Measurements from ENCODE around the gene SLC7A6.

SLC7A6 gene

DNA sequence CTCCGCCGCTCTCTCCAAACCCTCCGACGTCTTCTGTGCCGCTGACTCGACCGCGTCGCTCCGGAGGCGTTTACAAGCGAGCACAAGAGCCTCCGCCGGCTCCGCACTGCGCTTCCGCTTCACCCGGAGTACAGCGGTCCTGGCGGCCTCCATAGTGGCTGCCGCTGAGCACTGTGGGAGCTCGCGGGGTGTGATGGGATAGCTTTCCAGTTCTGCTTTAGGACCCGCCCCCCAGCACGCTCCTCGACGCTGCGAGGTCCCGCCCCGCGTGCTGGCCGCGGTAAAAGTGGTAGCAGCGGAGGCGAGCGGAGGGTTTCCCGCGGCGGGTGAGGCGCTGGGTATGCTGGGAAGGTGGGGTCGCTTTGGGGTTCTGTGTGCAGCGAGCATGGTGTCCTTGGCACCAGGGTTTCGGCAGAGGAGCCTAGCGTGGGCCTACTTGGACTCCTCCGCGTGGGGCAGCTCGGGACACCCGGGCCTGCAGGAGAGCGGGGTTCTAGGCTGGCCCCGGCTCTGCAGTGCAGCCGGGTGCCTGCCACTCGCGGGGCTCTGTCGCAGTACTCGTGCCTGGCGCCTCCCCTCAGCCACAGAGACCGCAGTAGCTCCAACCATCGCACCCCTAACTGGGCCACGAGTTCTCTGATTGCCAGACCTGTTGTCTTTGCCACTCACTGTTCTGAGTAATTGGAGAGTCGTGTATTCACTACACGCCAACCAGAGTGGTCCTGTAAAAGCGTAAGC, 46.6 kb downstream of the SLC7A6 start, which contains the start of the genes PRMT7 and SLC7A6OS:
TSS of gene PRMT7 (plus strand) at position 246 of the 738 bp plus-strand sequence. CDS start 4,961 bp downstream, outside the sequence.
TSS of gene SLC7A6OS (minus strand) at position 173 of the 738 bp plus-strand sequence. CDS start at position 153, 20 bp downstream.
- DNase-seq, result peak; percentile 92

DNA sequence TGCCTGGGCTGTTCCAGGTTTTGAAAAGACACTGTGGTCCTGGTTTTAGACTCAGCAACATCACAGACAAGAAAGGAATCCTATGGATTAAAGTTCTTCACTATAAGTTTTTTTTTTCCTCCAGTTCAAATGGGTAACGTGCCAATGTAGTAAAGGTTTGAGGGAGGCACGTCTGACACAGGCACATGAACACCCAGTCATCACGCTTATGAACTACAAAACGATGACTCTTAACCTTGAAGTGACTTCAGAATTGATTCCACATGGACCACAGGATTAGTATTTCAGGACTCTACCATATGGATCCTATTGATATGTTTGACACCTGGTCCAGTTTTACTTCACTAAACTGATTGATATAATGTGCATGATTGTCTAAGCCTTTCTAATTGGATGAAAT, 48.8 kb downstream of the SLC7A6 start:
- no peak for DNase-seq

DNA sequence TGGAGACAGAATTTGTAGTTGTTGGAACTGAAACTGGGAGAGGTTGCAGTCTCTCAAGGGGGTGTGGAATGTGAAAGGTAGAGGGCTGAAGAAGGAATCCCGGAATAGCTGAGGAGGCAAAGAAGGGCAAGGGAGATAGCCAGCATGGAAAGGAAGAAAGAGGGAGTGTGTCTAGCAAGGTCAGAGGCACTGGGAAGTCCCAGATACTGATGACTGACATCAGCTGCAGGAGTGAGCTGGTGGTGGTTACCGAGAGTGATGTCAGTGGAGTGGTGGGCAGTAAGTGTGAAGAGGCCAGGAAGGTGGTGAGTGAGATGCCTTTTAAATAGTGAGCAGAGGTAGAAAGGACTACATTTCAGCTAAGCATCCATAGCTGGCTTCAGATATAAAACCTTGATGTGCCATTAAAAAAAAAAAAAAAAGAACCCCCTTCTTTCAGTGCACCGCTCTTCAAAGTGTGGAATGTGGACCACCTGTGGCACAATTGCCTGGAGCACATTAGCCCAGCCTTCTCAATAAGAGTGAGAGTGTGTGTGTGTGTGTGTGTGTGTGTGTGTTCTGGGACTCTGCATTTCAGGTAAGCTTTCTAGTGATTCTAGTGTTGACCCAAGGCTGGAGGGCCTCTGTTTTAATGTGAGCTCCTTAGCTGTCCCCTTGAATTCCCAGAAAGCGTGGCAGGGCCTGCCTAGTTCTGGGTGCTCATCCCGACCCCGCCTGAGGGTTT, 55.0 kb downstream of the SLC7A6 start:
- no peak for DNase-seq

DNA sequence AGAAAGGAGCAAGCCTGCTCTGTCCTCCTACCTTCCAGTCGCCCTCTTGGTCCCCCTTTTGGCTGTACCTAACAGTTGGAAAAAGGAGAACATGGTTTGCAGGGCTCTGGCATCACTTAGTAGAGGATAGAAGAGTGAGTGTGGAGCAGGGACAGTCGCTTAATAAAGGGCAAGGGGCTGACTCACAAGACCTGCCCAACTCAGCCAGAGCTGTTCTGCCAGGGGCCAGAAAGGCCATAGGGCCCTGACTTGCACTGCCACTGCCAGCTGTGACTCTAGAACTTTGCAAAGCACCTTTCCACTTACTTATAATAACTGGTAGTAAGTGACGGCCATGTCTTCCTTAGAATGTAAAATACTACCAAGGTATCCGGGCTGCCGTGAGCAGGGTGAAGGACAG, 60.0 kb downstream of the SLC7A6 start:
- DNase-seq, result no peak

DNA sequence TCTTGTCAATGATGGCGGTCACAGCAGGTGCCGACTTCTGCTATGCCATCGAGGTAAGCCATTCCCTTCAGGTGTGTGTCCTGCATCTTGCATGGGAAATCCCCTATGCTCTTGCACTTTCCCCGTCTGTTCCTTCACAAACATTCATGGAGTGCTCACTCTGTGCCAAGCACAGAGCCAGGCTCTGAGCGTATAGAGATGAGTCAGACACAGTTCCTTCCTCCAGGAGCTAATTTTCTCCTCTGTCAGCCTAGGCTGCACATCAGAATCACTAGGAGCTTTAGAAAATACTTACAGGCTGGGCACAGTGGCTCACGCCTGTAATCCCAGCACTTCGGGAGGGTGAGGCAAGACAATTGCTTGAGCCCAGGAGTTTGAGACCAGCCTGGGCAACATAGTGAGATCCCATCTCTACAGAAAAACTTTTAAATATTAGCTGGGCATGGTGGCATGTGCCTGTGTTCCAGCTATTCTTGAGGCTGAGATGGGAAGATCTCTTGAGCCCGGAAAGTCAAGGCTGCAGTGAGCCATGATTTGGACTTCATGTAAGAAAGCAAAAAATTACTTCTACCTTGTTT, 60.5 kb downstream of the SLC7A6 start:
- no peak for DNase-seq

DNA sequence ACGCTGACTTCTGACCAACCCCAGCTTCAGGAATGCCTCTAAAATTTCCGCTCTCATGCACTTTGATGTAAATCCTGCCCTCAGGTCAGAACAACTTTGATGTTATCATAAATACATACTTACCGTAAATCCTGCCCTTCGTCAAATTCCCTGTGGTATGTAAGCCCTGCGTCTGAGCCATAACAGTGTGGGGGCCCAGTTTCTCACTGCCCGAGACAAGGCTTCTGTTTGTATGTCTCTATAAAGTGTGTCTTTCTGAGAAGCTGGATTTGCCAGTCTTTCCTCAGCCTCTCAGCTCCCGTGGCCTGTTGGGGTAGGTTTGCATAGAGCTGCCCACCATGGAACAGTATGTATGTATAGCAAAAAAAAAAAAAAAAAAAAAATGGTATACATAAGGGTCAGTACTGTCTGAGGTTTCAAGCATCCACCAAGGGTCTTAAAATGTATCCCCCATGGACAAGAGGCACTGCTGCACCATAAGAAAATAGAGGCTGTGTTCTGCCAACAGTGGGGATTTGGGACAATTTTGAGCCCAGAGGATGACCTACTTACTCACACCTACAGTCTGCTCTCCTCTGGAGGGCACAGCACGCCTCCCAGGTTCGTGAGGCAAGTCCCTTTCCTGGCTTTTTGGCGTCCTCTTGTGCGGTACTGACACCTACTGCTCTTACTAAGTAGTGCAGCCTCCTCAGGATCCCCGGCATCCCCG, 64.0 kb downstream of the SLC7A6 start:
- DNase-seq, result peak; percentile 79 to 84

DNA sequence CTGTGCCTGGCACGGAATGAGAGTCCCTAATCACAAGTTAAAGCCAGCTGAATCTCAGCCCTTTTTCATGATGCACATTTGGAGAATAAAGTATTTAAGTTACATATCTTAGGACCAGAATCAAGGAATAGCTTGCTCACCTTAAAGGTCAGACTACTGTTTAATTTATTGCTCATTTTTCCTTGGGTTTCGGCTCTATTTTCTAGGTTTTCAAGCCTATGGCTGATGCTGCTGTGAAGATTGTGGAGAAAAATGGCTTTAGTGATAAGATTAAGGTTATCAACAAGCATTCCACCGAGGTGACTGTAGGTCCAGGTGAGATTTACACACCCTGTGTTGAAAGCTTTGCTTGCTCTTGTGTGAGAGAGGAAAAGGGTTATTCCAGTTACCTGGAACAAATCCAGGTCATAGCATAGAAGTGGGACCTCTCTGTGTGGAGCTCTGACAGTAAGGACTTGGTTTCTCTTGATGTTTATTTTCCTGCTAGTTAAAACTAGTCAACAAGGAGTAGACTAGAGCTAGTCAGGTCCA, 64.6 kb downstream of the SLC7A6 start:
- no peak for DNase-seq

DNA sequence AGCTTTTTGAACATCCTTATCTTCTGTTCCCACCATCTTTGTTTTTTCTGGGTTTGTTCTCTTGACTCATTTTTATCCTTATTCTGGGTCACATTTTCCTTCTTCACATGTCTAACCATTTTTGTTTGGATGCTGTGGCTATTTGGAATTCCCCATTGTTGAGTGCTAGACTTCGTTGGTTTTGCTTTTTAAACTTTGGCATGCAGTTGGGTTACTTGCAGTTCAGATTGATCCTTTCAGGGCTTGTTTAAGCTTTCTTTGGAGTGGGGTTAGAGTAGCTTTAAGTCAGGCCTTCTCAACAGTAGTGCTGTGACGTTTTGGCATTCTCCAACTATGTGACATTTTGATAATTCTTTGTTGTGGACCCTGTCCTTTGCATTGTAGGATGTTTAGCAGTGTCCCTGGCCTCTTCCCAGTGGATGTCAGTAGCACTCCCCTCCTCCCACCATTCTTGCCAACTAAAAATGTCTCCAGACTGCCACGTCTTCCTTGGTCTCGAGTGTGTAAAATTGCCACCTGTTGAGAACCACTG, 67.6 kb downstream of the SLC7A6 start:
- no peak for DNase-seq

DNA sequence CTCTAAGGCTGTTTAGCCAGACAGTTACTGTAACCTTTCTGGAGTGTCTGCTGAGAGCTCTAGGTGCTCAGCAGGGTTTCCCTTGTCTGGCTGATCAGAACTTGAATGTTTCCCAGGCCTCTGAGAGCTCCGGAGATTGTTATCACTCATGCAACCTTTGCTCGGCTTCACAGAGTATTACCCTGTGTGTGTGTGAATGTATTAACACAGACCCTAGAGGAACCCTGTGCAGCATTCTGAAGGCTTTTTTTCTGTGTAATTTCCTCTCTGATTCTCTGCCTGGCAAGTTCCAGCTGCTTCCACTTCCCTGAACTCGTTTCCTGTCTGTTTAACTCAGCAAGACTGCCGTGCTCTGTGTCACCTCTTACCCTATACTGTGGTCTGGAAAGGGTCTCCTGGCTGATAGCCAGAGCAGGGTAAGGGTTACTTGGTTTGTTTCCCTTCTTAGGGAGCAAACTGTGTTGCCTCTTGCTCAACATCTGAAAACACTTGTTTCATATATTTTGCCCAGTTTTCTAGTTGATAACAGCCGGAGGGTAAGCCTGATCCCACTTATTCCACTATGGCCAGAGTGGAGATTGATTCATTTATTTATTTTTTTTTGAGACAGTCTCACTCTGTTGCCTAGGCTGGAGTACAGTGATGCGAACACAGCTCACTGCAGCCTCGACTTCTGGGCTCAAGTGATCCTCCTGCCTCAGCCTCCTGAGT, 68.2 kb downstream of the SLC7A6 start:
- peak in 1 of 2 donors; percentile 11 for DNase-seq

DNA sequence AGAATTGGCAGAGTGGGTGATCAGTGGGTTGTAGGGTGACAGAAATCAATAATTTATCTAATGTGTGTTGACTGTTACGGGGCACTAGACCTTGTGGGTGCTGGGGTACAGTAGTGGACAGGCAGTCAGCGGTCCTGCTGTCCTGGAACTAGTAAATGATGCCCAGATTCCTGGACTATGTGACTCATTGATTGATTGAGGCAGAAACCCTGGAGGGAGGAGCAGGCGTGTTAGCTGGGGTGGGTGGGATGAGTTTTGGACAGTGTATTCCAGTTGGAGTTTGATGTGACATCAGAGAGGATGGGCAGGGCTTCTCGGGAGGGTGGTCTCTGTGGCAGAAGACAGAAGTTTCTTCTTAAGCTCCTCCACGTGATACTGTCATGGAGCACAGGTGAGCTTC, 70.8 kb downstream of the SLC7A6 start:
- DNase-seq, result no peak

DNA sequence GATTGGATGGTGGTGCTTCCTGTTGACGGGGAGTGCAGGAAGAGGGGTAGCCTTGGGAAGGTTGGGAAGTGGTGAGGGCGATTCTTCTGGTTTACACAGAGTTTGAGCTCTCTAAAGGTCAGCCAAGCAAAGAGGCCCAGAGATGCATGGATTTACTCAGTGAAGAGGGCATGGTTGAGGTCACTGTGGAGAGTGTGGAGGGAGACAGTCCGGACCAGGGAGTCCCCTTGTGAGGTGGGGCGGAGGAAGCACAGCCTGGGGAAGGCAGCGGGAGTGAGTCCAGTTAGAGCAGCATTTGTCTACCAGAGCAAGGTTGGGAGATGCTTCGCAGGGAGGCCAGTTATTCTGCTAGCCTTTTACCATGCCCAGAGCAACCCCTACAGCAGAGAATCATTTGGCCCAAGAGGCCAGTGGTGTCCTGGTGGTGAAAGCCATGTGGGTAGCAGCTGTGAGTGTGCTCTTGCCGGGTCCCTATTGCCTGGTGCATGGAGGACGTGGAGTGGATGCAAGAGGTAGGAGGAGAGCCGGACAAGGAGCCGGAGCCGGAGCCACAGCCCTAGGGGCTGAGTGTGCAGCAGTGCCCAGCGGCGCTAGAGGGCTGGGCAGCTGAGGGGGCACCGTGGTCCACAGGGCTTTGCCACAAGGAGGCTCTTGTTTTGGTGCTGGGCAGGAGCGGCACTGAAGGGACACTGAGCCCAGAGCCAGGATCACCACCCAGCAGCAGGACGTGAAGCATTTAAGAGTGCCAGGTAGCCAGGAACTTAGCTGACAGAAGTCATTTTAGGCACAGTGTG, 74.2 kb downstream of the SLC7A6 start:
- no peak for DNase-seq

DNA sequence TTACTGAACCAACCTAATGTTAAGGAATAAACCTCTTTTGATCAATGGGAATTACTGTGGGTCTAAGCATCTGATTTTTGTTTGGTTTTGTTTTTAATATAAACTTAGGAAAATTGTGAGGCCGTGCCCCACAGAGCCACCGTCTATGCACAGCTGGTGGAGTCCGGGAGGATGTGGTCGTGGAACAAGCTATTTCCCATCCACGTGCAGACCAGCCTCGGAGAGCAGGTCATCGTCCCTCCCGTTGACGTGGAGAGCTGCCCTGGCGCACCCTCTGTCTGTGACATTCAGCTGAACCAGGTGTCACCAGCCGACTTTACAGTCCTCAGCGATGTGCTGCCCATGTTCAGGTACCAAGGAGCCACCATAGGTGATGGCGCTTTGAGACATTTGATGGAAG, 74.9 kb downstream of the SLC7A6 start:
- DNase-seq, result no peak

DNA sequence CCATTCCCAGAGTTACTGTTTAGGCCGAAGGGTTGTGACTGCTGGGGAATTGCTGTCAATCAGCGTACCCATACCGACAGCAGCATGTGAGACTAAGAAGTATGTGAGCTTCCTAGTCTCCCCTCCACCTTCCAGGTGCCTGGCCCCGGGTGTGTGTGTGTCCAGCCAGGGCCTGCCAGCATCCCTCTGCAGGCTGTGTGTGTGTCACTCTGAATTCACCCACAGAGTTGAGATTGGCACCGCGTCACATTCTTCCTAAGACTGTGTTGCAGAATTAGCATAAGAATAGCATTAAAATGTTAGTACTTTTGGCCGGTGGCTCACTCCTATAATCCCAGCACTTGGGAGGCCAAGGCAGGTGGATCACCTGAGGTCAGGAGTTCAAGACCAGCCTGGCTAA, 78.3 kb downstream of the SLC7A6 start:
- DNase-seq, result no peak

DNA sequence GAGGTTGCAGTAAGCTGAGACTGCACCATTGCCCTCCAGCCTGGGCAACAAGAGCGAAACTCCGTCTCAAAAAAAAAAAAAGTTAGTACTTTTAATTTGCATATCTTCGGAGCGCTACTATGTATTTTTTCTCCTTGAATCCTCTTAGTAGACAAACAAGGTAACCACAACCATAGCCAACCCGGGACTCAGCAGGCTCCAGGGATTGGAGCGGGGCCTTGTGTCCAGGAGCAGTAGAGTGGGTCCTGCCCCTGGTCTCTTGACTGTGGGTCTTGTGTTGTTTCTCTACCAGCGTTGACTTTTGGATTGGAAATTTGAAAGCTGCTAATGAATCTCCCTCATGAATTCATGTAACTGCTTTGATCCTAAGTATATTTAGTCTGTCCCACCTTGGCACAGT, 78.8 kb downstream of the SLC7A6 start:
- no peak for DNase-seq

DNA sequence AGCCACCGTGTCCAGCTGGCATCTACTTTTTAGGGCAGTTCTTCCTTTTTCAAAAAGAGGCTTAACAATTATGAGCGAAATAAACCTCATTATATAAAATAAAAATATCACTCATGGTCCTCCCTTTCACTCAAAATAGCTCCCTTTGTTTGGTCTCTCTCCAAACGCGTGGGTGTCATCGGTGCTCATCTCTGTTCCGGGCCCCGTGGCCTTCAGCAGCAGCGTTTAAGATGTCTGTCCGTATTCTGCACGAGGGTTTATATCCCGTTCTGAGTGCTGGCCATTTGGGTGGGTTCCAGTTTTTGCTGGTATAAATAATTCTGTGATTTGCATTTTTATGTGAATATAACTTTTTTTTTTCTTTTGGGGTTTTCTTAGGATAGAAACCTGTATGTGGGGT, 79.9 kb downstream of the SLC7A6 start:
- no peak for DNase-seq

DNA sequence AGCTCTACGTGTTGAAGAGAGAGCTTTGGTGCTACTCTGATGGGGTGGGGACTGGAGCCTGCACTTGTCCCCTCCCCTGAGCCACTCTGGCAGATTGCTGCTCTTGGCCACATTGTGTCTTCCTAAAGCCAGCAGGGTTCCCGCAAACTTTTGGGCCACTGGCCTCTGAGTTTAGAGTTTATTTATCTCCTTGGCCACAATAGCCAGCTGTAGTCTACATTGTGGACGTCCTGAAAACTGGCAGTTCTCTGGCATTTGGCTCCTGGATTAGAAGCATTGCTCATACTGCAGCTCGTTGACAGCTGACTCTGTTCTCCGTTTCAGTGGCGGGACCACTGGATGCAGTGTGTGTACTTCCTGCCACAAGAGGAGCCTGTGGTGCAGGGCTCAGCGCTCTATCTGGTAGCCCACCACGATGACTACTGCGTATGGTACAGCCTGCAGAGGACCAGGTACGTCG, 81.1 kb downstream of the SLC7A6 start:
- DNase-seq, result no peak

DNA sequence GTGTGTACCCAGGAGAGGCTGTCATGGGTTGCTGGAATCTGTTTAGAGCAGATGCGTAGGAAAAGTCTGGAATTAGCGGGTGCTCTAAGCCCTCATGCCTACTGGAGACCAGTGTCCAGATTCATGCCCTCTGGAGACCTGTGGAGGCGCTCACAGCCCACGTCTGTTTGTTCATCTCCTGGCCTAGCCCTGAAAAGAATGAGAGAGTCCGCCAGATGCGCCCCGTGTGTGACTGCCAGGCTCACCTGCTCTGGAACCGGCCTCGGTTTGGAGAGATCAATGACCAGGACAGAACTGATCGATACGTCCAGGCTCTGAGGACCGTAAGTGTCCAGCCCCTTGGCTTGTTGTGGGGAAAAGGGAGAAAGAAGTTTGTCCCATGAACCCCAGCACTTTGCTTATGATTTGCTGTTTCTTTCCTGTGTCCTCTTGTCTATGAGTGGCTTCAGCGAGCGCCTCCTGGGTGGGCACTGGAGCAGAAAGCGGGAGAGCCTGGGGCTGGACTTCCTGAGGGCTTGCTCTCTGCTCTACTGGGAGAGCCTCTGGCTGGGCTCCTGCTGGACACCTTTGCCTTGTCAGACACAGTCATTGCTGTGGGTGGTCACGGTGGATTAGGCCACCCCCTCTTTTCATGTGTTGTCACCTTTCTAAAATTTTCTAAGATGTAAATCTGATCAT, 81.8 kb downstream of the SLC7A6 start:
- DNase-seq, result no peak

DNA sequence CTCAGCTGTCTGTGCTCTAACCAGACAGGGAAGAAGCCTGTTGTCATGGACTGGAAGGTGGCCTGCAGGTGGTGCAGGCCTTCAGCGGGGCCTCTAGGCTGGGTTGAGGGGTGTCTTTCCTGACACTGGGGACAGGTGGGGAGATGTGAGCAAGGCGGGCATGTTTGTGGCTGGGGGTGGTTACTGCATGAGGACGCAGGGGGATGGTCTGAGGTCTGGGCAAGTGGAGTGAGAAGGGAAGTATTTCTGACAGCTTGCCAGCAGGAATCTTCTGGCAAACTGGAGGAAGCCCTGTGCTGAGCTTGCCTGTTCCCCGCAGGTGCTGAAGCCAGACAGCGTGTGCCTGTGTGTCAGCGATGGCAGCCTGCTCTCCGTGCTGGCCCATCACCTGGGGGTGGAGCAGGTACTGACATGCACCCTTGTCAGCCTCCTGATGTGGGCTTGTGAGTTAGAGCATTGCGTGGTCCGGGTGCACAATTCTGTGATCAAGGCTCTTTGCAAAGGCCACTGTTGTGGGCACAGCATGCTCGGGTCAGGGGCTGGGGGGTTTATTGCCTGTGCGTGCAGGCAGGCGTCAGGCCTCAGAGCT, 82.7 kb downstream of the SLC7A6 start:
- no peak for DNase-seq

DNA sequence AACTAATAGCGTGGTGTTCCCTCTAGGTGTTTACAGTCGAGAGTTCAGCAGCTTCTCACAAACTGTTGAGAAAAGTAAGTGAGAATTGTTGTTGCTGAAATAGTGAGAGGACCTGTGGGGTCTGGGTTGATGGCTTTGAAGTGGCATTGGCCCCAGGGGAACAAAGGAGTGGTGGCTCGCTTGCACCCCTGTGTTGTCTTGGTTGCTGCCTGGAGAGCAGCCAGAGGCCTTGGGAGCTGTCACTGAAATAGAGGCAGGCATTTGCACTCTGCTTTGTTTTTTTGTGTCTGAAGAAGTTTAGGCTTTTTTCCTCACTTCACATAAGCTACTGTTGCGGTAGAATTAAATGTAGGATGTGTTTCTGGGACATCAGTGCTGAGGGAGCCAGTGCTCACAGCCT, 83.3 kb downstream of the SLC7A6 start:
- DNase-seq, result no peak

All from CD4-positive, alpha-beta T cell treated with Interleukin-1 beta for 1 hour (primary cell).